ENCODE measurements around the gene KIF5C. TPM values are rescaled to one million over a fixed set of nuclear protein-coding genes. Genes with fewer than 3 reads are reported as not detected.

KIF5C gene
- total RNA-seq, 1 donor from 2014 or later: 6.9 TPM

DNA sequence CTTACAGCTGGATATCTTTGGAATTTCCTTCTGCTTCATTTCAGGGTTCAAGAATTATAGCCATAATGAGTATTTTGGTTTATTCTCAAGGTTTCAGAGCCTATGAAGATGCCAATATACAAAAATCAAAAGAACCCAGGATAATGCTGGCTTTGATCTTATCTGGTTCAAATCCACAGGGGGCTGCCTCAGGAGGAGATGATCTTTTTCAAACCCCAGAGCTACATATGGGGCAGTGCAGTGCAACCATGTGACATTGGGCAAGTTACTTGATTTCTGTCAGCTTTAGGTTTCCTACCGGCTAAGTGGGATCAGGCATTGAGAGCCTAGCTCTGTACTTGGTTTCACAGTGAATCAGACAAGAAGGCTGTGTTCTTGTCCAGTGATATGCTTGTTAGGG, 140.5 kb downstream of the KIF5C start:
- TF ChIP-seq, protein P1, sequence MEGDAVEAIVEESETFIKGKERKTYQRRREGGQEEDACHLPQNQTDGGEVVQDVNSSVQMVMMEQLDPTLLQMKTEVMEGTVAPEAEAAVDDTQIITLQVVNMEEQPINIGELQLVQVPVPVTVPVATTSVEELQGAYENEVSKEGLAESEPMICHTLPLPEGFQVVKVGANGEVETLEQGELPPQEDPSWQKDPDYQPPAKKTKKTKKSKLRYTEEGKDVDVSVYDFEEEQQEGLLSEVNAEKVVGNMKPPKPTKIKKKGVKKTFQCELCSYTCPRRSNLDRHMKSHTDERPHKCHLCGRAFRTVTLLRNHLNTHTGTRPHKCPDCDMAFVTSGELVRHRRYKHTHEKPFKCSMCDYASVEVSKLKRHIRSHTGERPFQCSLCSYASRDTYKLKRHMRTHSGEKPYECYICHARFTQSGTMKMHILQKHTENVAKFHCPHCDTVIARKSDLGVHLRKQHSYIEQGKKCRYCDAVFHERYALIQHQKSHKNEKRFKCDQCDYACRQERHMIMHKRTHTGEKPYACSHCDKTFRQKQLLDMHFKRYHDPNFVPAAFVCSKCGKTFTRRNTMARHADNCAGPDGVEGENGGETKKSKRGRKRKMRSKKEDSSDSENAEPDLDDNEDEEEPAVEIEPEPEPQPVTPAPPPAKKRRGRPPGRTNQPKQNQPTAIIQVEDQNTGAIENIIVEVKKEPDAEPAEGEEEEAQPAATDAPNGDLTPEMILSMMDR (conservative IDR thresholded peaks at IDR 0.05; ENCODE audit: low read depth, low read length): no peak
- DNase-seq (ENCODE audit: low read depth): no peak
- H3K4me3 ChIP-seq (ENCODE audit: low read depth, low read length): no peak overlapping the region

DNA sequence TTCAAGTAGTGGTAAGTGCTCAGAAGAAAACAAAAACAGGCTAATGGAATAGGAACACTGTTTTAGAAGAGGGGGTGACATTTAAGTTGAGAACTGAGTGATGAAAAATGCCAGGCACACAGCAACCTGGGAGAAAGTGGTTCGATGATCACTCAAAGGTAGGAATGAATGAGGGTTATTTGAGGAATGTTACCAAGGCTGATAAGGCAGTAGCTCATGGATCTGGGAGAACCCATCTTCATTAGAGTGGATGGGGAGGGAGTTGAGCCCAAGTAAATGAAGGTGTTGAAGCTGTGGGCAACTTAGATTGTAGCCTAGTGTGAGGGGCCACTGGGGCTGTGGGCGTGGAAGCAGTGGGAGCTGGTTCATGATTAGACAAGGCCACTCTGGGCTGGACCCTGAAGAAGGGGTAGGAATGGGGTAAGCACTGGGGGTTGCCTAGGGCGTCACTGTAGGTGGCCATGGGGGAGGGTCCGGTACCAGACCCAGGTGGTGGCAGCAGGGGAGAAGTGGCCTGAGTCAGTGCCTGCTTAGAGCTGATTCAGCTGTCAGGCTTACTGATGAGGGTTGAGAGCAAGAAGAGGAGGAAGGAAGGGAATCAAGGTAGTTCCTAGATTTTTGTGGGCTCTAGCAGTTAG, 141.0 kb downstream of the KIF5C start:
- H3K4me3 ChIP-seq (ENCODE audit: low read depth, low read length): no peak overlapping the region
- no peak for DNase-seq (ENCODE audit: low read depth)
- TF ChIP-seq, protein P1 (conservative IDR thresholded peaks at IDR 0.05; ENCODE audit: low read depth, low read length): no peak

DNA sequence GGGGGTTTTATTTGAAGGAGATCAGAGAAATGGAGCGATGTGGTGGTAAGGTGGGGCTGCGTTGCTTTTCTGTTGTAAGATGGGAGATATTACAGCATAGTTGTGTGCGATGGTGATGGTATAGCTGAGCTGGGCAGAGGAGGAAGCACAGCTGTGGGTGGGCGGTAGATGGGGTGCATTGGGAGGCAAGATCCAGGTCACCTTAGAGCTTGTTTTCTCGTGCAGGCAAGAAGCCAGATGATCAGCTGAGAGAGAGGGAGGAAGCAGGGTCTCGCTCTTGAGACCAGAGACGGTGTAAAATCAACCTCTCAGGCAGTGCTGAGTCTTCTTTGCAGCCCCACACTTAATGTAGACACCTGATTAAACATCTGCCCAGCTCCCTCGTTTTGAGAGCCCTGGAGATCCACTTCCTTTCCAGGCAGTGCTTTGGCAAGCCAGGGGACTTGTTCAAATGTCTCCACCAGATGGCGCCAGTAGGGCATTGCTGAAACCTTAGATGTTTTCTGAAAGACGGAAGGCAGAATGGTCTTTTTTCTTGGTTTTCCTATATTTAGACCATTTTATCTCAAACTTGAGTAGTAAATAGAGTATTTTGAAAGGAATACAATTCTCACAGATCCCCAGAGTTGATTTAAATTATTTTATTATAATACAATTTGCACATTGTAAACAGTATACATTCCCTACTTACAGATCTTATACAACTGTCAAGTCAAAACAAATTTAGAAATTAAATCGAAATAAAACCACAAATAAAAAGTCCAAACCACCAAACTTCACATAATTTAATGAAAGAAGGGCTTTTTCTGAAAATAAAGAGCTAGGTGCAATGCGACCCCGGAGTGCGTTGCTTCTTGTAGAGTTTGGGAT, 142.3 kb downstream of the KIF5C start:
- DNase-seq (ENCODE audit: low read depth): peak; percentile 20
- TF ChIP-seq, protein P1 (conservative IDR thresholded peaks at IDR 0.05; ENCODE audit: low read depth, low read length): peak; percentile 97
- no peak overlapping the region for H3K4me3 ChIP-seq (ENCODE audit: low read depth, low read length)

DNA sequence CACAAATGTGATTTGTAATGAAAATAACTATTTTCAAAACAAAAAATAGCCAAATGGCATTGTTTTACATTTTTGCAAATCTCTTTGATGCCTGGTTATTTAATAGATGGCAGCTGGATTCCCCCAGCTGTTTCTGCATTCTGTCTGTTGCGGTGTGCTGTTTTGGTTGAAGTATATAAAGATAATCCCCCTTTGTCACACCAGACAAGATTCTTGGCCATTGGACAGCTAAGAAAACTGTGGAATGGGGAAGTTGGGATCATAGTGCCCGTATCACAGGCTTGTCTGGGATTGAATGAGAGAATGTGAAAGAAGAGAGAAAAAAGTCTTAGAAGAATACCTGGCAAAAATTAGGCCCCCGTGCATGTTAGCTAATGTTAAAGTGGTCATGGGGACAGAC, 144.0 kb downstream of the KIF5C start:
- TF ChIP-seq, protein P1 (conservative IDR thresholded peaks at IDR 0.05; ENCODE audit: low read depth, low read length): no peak
- DNase-seq (ENCODE audit: low read depth): no peak
- H3K4me3 ChIP-seq (ENCODE audit: low read depth, low read length): no peak overlapping the region

DNA sequence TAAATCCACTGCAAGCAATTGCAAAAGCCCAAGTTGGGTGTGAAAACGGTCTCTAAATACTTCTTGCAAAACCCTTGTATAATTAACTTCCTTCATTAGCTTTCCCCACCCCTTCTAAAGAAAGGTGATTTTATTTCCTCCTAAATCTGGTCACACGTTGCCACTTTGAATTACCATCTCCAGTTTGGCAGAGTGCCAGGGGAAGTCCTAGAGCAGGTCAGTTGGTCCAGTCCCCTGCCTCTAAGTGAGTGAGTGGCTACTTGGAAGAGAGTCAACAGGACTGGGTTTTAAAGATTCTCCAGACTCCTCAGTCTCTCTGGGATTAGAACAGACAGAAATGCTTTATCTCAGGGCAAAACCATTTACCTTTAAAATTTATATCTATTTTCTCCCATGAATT, 144.7 kb downstream of the KIF5C start:
- no peak overlapping the region for H3K4me3 ChIP-seq (ENCODE audit: low read depth, low read length)
- TF ChIP-seq, protein P1 (conservative IDR thresholded peaks at IDR 0.05; ENCODE audit: low read depth, low read length): no peak
- DNase-seq (ENCODE audit: low read depth): no peak

DNA sequence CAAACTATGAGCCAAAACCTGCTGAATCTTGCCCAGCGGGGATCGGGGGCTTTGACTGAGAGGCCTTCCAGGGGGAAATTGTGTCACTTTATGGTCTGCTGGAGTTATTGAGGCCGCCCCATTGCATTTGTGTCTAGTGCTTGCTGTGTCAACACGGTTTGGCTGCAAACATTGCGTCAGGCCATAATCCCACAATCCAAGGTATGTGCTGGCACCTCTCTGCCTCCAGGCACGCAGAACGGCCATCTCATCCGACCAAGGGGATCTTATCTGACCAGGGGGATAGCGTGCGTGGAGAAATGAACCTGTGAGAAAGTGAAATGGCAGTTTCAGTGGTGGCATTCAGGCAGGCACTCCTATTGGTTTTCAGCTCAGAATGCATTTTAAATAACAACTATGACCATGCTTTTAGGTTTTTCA, 145.4 kb downstream of the KIF5C start:
- TF ChIP-seq, protein P1 (conservative IDR thresholded peaks at IDR 0.05; ENCODE audit: low read depth, low read length): no peak
- no peak overlapping the region for H3K4me3 ChIP-seq (ENCODE audit: low read depth, low read length)
- no peak for DNase-seq (ENCODE audit: low read depth)

Measured in epithelial cell of proximal tubule (primary cell).